Measurements from ENCODE around the gene HTR3D.

Gene HTR3D

GRCh38 chr3:184002469-184002868 lies 29.1 kb upstream of the HTR3D start (continued):
- no peak for TF ChIP-seq ZNF449 (tag by site-specific recombination; IDR thresholded peaks at IDR 0.05)
- no peak for TF ChIP-seq ZNF658 (tag by site-specific recombination; IDR thresholded peaks at IDR 0.05)
- TF ChIP-seq ZNF37A (tag by site-specific recombination; IDR thresholded peaks at IDR 0.05): no peak
- TF ChIP-seq ZNF792 (tag by site-specific recombination; IDR thresholded peaks at IDR 0.05): no peak
- no peak for TF ChIP-seq GLI2 (tag by site-specific recombination; IDR thresholded peaks at IDR 0.05; ENCODE audit: borderline replicate concordance, low read depth)

GRCh38 chr3:184003187-184003967 lies 28.2 kb upstream of the HTR3D start:
- Histone ChIP-seq H3K9me3 (ENCODE audit: control insufficient read depth, insufficient read depth, low read depth, low read length) (no peaks in the 10 kb centered on the region), H3K4me1 (ENCODE audit: control insufficient read depth, insufficient read depth, low read length) (peaks cover 3% of the 10 kb centered on the region; the same call in 1 of the 2 replicates), H3K36me3 (ENCODE audit: control insufficient read depth in 2 of 2, insufficient read depth in 1 of 2, low read length in 2 of 2) (peaks cover 0 to 11% of the 10 kb centered on the region in 2 experiments; a peak in 1 of 3 replicates), H3K27ac (ENCODE audit: extremely low read depth, low read depth, low read length) (no peak overlapping the region), H3K4me3 (ENCODE audit: low read depth, low read length) (no peak overlapping the region)
- POLR2A ChIA-PET: no interaction called here
- TF ChIP-seq, protein P1, sequence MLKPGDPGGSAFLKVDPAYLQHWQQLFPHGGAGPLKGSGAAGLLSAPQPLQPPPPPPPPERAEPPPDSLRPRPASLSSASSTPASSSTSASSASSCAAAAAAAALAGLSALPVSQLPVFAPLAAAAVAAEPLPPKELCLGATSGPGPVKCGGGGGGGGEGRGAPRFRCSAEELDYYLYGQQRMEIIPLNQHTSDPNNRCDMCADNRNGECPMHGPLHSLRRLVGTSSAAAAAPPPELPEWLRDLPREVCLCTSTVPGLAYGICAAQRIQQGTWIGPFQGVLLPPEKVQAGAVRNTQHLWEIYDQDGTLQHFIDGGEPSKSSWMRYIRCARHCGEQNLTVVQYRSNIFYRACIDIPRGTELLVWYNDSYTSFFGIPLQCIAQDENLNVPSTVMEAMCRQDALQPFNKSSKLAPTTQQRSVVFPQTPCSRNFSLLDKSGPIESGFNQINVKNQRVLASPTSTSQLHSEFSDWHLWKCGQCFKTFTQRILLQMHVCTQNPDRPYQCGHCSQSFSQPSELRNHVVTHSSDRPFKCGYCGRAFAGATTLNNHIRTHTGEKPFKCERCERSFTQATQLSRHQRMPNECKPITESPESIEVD (tag by site-specific recombination; IDR thresholded peaks at IDR 0.05): no peak
- no peak for TF ChIP-seq ZFP37 (tag by site-specific recombination; IDR thresholded peaks at IDR 0.05)
- TF ChIP-seq, protein P2, sequence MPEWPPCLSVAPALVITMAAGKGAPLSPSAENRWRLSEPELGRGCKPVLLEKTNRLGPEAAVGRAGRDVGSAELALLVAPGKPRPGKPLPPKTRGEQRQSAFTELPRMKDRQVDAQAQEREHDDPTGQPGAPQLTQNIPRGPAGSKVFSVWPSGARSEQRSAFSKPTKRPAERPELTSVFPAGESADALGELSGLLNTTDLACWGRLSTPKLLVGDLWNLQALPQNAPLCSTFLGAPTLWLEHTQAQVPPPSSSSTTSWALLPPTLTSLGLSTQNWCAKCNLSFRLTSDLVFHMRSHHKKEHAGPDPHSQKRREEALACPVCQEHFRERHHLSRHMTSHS (tag by site-specific recombination; IDR thresholded peaks at IDR 0.05): no peak
- no peak for TF ChIP-seq ZNF518A (tag by site-specific recombination; conservative IDR thresholded peaks at IDR 0.05; ENCODE audit: low read depth)
- TF ChIP-seq ZNF48 (tag by site-specific recombination; IDR thresholded peaks at IDR 0.05): no peak
- no peak for TF ChIP-seq ZNF76 (tag by site-specific recombination; IDR thresholded peaks at IDR 0.05; ENCODE audit: borderline replicate concordance, low read depth)
- TF ChIP-seq, protein P3, sequence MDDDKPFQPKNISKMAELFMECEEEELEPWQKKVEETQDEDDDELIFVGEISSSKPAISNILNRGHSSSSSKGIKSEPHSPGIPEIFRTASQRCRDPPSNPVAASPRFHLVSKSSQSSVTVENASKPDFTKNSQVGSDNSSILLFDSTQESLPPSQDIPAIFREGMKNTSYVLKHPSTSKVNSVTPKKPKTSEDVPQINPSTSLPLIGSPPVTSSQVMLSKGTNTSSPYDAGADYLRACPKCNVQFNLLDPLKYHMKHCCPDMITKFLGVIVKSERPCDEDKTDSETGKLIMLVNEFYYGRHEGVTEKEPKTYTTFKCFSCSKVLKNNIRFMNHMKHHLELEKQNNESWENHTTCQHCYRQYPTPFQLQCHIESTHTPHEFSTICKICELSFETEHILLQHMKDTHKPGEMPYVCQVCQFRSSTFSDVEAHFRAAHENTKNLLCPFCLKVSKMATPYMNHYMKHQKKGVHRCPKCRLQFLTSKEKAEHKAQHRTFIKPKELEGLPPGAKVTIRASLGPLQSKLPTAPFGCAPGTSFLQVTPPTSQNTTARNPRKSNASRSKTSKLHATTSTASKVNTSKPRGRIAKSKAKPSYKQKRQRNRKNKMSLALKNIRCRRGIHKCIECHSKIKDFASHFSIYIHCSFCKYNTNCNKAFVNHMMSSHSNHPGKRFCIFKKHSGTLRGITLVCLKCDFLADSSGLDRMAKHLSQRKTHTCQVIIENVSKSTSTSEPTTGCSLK (tag by site-specific recombination; IDR thresholded peaks at IDR 0.05): no peak
- TF ChIP-seq ZNF140 (tag by site-specific recombination; IDR thresholded peaks at IDR 0.05): no peak
- TF ChIP-seq KLF7 (tag by site-specific recombination; IDR thresholded peaks at IDR 0.05; ENCODE audit: borderline replicate concordance): no peak
- no peak for TF ChIP-seq MYNN (tag by site-specific recombination; IDR thresholded peaks at IDR 0.05; ENCODE audit: borderline replicate concordance)
- TF ChIP-seq ZFHX2 (tag by site-specific recombination; conservative IDR thresholded peaks at IDR 0.05): no peak
- no peak for TF ChIP-seq ZEB2 (tag by site-specific recombination; IDR thresholded peaks at IDR 0.05)
- no peak for TF ChIP-seq ZNF555 (tag by site-specific recombination; conservative IDR thresholded peaks at IDR 0.05)
- no peak for TF ChIP-seq ZNF175 (tag by site-specific recombination; IDR thresholded peaks at IDR 0.05)
- TF ChIP-seq KLF16 (tag by site-specific recombination; IDR thresholded peaks at IDR 0.05): no peak
- no peak for TF ChIP-seq ZBTB7A (tag by site-specific recombination; IDR thresholded peaks at IDR 0.05; ENCODE audit: low read depth)
- no peak for TF ChIP-seq ZNF16 (tag by site-specific recombination; IDR thresholded peaks at IDR 0.05; ENCODE audit: low read depth)
- TF ChIP-seq ZNF274 (IDR thresholded peaks at IDR 0.05; ENCODE audit: low read length): no peak
- TF ChIP-seq ZNF274 (tag by site-specific recombination; IDR thresholded peaks at IDR 0.05; ENCODE audit: borderline replicate concordance): no peak
- CTCF ChIA-PET: interaction anchor here (1.6 kb wide), 1 partner anchor 12 kb away, joined by 4 read pairs; no protein-coding TSS in a partner anchor

Measured in HEK293 (cell line).